Measurements from ENCODE around the gene ACSS1.

ACSS1 gene

GRCh38 chr20:25051386-25052155, 6.4 kb downstream of the ACSS1 start:
- no peak for DNase-seq (ENCODE audit: low read depth, low spot score)
- CTCF ChIA-PET, result no interaction called here
- POLR2A ChIA-PET, result no interaction called here
- no peak for TF ChIP-seq CTCF (IDR thresholded peaks at IDR 0.05; ENCODE audit: insufficient read depth, low read length, missing control alignments)
- no peak overlapping the region for H3K4me3 ChIP-seq (ENCODE audit: low read depth, low read length)

DNA sequence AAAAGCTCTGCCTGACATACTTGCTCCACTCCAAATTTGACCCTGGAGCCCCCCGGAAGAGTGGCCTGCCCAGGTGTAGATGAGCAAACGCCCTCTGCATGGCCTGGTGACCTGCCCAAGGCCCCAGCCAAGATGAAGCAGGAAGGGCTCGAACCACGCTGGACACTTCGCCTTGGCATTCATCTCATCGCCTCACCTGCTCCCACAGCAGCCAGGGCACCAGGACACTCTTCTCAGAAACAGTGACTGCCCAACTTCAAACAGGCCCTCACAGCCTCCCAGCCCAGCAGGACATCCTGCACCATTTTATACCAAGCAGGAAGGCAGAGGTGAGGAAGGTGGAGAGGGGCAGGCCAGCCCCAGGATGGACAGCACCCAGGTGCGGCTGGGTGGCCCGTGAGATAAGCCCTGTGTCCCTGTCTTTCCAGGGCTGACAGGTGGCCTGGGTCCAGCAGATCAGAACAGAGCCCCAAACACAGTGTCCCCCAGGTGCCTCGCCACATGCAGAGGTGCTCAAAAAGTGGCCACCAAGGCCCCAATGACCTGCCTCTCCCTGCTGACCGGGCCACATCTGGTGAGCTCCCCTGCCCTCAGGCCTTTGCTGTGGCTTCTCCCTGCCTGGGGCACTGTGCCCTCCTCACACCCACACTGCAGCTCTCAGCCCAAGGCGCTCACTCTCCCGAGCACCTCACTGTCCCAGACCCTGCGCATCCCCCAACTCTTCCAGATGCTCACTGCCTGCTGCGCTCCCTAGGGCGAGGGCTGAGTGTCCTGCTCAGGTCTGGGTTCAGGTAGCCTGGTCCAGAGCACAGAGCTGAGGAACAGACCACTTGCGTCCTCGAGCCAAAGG, 7.2 kb downstream of the ACSS1 start:
- POLR2A ChIA-PET, result interaction anchor here (0.5 kb wide), 1 partner anchor 504 kb away, joined by 3 read pairs; no protein-coding TSS in a partner anchor
- DNase-seq (ENCODE audit: low read depth, low spot score), result no peak
- CTCF ChIA-PET, result interaction anchor here (1.4 kb wide), 1 partner anchor 13 kb away, joined by 3 read pairs; no protein-coding TSS in a partner anchor
- no peak overlapping the region for H3K4me3 ChIP-seq (ENCODE audit: low read depth, low read length)
- TF ChIP-seq CTCF (IDR thresholded peaks at IDR 0.05; ENCODE audit: insufficient read depth, low read length, missing control alignments), result no peak

DNA sequence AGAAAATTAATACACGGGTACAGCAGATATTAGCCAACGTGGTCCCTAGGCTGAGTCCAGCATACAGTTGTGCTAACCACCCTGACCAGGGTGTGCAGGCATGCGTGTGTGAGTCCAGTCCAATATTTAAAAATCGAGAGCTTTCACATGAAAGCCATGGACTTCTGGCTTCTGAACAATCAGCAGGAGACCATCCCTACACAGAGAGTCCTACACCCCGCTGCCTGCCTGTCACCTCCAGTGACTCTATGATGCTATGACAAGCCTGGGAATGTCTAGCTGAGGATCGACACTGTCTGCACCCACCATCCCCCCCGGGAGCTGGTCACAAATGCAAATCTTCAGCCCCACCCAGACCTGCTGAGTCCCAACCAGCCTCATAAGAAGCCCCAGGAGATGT, 7.9 kb downstream of the ACSS1 start:
- ChIA-PET POLR2A (interaction anchor here (0.5 kb wide), 1 partner anchor 505 kb away, joined by 3 read pairs; no protein-coding TSS in a partner anchor), CTCF (interaction anchor here (1.4 kb wide), 1 partner anchor 13 kb away, joined by 3 read pairs; no protein-coding TSS in a partner anchor)
- H3K4me3 ChIP-seq (ENCODE audit: low read depth, low read length), result no peak overlapping the region
- no peak for TF ChIP-seq CTCF (IDR thresholded peaks at IDR 0.05; ENCODE audit: insufficient read depth, low read length, missing control alignments)
- DNase-seq (ENCODE audit: low read depth, low spot score), result no peak

DNA sequence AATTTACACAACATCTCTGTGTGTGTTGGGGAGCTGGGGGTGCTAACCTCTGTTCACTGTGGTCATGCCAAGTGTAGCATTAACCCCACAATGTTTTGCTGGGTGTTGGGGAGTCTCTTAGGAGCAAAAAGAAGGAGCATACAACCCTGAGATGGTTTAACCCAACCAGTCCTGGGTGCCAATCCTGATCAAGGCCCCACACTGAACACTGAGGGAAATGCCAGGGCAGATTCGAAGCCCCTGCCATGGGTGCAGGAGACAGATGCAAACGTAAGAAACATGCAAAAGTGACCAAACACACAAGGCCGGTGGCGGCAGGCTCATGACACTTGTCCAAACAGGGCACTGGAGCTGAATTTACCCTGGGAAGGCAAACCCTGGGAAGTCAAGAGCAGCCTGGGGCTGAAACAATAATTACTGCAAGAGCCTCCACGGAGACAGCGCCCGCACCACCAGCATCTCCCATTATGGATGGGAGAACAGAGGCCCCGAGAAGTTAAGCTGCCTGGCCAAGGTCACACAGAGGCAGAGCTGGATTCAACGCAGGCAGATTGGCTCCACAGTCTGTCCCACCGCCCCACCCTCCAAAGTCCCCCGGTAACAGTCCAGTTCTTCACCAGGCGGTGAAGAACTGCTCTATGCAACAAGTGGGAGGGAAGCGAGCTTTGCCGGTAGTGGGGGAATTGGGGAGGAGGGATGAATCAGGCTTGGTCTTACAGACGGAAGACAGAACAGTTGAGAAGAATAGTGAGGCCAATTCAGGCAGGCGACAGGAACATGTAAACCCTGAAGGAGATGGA, 8.5 kb downstream of the ACSS1 start:
- no peak for TF ChIP-seq CTCF (IDR thresholded peaks at IDR 0.05; ENCODE audit: insufficient read depth, low read length, missing control alignments)
- ChIA-PET CTCF (interaction anchor here (1.4 kb wide), 1 partner anchor 12 kb away, joined by 3 read pairs; no protein-coding TSS in a partner anchor), POLR2A (no interaction called here)
- no peak overlapping the region for H3K4me3 ChIP-seq (ENCODE audit: low read depth, low read length)
- DNase-seq (ENCODE audit: low read depth, low spot score), result no peak

DNA sequence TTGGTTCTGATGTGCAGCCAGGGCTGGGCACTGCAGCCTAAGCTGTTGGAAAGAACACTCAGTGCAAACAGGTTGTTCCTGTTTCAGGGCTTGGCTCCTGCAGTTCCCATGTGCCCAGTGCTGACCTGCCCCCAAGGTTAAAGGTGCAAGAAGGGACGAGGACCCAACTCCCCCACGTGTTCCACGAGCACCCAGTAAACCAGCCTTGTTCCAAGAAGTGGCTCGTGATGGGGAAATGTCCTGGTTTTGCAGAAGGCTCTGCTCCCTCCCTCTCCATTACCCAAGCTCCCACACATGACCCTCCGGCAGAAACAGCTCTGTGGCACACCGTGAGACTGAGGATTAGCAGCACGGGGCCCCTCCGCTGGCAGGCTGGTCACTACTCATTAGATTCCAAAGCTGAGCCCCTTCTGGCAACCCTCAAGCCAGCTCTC, 9.4 kb downstream of the ACSS1 start:
- CTCF ChIA-PET, result no interaction called here
- POLR2A ChIA-PET, result no interaction called here

More for the DNA sequence above, 9.4 kb downstream of the ACSS1 start:
- TF ChIP-seq CTCF (IDR thresholded peaks at IDR 0.05; ENCODE audit: insufficient read depth, low read length, missing control alignments), result no peak
- H3K4me3 ChIP-seq (ENCODE audit: low read depth, low read length), result no peak overlapping the region
- DNase-seq (ENCODE audit: low read depth, low spot score), result no peak
